IPS-NIHi11 (cell line): Measurements from ENCODE around the gene ANO9.
"Not testable (repeated sequence)": the region's sequence is repeated elsewhere in the genome, so short reads cannot be mapped to it uniquely, and the experiment has no call there.

Experiments
- DNase-seq: peaks from one replicate; pipeline ENCODE4 v3.0.0; 2012; ENCODE audit warnings: mixed read lengths, low spot score

ANO9 gene

DNA sequence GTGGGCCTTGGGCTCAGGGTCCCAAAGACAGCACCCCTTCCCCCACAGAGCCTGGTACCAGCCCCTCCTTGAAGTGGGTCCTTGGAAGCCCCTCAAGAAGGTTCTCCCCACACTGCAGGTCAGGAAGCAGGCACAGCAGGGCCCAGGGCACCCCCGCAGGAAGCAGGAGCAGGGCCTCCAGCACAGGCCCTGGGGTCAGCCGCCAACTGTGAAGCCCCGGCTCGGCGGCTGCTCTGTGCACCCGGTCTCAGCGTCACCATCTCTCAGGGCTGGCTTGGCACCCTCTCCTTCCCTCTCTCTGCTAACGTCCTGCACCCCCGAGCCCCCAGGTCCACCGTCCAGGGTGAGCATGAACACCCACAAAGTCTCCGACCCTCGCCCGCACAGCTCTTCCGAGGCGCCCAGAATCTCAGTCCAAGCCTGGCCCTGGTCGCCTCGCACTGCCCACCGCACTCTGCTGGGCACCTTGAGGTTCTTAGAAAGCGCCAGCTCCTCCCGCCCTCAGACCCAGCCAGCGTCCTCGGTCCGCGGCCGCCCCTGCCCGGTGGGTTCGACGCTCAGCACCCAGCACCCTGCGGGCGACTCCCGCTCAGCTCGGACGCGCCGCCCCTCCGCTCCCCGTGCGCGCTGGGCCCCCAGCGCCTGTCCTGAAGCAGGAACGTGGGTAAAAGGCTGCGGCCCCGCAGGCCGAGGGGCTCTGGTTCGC lies 25.6 kb downstream of the ANO9 start:
- no peak for DNase-seq

DNA sequence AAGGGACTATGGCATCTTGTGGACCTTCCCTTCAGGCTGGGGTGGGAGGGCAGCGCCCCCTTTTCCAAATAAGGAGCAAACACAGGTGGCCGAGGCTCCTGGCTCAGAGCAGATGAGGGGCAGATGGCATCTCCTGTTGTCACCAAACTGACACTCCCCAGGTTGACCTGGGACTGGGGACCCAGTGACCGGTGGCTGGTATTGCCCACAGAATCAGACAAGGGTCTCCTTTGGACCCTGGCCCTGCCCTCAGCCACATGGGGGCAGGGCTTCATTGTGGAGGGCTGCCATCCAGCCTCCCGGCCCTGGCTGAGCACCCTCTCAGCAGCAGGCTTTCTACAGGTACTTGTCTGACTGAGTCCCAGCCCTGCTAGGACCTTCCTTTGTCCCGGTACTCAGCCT lies 26.2 kb downstream of the ANO9 start:
- no peak for DNase-seq

DNA sequence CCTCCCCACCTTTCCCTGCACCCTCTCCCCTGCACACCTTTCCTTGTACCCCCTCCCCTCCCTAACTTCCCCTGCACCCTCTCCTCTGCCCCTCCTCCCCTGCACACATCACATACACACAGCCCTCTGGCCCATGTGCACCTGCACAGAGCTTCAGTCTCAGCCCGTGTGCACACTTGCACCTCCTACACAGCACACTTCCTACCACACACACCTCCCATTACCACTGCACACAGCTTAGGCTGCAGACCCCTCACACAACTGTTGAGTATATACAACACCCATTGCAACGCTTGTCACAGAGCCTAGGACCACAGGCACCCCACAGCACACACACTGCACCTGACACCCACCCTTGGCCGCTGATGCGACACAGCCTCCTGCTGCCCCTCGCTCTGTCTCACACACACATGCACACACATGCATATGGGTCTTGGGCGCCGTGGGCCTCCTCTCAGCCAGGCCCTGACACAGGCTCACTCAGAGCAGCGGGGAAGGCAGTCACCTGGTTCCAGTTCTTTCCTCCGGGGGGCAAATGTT lies 27.4 kb downstream of the ANO9 start:
- DNase-seq, result no peak

DNA sequence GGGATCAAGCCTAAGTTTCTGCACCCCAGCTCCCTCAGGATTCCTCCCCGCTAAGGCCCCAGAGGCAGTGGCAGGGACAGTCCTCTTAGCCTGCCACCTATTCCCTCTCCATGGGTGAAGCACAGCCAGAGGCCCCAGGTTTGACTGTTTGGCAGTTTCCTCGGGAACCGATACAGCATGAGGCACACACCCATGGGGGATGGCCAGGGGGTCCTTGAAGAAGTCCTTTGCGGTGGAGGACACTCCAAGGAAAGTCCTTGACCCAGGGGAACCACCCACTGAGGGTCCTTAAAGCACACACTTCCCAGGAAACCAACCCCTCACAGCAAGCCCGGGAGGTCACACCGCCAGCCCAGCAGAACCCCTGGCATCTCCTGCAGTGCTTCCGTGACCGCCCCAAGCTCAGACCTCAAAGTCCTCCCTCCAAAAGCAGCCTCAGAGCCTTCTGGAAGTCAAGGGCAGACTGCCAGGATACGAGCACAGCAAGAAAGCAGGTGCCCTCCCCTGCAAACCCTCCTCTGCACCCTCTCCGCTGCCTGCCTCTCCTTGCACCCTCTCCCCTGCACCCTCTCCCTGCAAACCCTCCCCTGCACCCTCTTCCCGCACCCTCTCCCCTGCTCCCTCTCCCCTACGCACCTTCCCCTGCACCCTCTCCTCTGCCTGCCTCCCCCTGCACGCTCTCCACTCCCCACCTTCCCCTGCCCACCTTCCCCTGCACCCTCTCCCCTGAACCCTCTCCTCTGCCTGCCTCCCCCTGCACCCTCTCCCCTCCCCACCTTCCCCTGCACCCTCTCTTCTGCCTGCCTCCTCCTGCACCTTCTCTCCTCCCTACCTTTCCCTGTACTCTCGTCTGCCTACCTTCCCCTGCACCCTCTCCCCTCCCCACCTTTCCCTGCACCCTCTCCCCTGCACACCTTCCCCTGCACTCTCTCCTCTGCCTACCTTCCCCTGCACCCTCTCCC lies 28.4 kb downstream of the ANO9 start:
- no peak for DNase-seq

DNA sequence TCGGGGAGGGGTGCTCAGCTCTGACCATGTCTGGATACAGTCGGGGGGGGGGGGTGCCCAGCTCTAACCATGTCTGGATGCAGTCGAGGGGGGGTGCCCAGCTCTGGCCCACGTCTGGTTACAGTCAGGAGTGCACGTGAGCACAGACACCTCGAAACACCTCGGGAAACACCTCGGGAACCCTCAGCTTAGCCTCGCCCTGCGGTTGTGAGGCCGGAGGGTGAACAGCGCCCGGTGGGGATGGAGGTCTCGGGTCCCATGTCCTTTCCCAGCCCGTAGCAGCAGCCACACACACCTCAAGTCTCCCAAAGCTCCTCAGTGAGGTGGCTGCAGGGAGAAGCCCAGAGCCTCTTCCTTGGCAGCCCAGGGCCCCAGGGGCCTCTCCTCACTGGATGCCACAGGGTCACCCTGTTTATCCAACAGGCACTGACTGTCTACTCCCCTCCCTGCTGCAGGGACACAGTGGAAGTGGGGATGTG lies 29.1 kb downstream of the ANO9 start:
- no peak for DNase-seq

DNA sequence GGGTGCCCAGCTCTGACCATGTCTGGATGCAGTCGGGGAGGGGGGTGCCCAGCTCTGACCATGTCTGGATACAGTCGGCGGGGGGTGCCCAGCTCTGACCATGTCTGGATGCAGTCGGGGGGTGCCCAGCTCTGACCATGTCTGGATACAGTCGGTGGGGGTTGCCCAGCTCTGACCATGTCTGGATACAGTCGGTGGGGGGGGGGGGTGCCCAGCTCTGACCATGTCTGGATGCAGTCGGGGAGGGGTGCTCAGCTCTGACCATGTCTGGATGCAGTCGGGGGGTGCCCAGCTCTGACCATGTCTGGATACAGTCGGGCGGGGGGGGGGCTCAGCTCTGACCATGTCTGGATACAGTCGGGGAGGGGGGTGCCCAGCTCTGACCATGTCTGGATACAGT lies 30.3 kb downstream of the ANO9 start:
- DNase-seq, result not testable (repeated sequence)

DNA sequence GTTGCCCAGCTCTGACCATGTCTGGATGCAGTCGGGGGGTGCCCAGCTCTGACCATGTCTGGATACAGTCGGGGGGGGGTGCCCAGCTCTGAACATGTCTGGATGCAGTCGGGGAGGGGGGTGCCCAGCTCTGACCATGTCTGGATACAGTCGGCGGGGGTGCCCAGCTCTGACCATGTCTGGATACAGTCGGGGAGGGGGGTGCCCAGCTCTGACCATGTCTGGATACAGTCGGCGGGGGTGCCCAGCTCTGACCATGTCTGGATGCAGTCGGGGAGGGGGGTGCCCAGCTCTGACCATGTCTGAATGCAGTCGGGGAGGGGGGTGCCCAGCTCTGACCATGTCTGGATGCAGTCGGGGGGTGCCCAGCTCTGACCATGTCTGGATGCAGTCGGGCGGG lies 31.1 kb downstream of the ANO9 start:
- not testable (repeated sequence) for DNase-seq

DNA sequence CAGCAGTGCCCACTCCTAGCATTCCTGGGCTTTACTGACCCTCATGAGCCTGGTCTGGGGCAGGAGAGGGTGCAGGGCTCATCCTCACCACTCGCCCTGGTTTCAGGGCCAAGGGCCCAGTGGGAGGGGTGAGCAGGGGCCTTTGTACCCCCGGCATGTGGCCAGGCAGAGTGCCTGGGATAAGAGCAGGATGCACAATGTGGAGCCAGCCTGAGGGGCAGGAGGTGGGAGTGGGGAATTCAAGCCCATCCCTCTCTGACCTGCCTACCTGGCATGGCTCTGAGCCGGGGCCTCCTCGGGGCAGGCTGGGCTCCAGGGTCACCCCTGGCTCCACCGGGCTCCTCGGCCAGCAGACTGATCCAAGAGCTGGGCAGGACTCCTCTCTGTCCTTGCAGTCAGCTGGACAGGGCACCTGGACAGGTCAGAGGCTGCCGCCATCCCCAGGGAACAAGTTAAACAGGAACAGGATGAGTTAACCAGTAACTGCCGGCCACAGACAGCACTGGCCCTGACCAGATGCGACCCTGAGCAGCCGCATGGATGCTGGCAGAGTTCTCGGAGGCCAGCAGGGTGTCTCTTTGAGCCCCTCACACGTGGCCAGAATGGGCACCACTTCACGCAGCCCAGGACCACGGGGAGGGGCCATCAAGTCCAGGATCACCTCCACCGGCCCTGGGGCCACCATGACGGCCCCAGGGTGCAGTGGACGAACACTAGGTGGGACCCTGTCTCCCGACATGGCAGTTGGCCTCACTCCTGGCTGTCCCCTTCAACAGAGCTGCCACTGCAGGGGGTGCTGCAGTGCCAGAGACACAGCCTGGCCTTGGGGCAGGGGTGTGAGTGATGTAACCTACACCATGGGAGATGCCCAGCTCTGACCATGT lies 32.0 kb downstream of the ANO9 start:
- DNase-seq, result no peak

DNA sequence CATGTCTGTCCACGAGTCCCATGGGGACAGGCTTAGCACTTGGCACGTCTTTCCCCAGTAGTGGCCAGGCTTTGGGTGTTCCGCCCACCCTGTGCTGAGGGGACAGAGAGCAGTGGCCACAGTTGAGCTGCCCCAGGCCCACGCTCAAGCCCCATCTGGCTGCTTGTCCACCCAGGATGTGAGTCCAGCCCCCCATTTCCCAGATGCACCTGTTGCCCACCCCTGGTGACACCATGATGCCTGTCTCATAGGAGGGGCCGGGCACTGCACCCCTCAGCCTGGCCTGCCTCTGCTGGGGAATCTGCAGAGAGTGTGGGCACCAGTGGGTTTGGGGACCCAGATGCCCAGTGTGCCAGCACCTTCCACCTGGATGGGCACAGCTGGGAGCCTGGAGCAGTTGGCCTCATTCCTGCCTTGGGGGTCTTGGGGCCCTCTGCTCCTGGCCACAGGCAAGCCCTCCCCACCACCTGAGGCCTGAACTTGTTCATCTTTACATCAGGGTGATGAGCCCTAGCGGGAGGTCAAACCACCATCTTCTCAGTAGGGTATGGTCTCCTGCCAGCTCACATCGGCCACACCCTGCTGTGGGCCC lies 32.7 kb downstream of the ANO9 start:
- DNase-seq, result no peak

DNA sequence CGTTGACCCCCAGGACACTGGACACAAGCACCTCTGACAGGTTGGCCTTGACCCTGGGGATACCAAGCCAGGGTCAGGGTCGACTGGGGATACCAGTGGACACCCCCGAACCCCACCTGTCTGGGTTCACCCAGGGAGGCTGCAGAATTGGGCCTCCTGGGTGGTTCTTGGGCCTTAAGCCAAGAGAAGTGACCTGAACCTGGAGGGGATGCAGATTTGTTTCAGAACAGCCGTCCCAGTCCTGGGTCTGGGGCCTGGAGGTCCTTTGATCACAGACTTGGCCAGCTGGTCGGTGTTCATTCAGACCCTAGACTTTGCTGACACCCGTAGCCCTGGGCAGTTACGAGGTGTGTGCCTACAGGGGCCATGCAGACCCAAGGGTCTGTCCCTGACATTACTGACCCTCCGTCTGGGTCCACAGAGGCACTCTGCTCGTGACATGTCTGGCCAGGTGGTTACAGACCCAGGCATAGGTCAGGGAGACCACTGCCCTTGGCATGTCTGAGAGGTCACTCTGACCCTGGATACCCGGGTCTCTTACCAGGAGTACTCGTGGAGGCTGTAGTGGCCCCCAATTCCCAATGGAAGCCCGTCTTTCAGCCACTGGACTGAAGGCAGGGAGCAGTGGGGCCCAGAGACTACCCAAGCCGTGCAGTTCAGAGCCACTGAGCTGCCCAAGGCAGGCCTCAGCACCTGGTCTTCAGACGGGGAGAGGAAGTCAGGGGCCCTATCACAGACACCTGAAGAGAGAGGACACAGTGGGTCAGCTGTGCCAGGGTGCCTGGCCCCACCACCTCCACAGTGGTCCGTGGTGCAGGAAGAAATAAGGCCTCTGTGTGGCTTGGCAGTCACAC lies 33.4 kb downstream of the ANO9 start:
- no peak for DNase-seq

DNA sequence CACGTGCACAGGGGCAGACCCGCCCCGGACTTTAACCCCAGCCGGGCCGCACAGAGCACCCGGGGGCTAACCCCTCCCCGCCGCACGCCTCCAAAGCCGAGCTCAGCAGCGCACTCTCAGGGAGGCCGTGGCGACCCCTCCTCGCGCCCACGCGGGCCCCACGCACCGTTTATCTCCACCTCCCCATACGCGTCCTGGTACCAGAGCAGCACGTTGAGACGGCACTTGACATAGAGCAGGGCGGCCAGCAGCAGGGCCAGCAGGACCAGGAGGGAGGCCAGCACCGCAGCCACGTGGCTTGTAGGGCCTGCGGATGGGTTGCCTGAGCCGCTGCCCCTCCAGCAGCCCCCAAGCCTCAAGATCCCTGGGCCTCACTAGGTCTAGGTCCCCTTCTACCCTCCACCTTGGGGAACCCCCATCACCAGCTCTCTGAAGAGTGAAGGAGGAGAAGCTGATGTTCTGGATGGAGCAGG lies 34.1 kb downstream of the ANO9 start:
- no peak for DNase-seq

DNA sequence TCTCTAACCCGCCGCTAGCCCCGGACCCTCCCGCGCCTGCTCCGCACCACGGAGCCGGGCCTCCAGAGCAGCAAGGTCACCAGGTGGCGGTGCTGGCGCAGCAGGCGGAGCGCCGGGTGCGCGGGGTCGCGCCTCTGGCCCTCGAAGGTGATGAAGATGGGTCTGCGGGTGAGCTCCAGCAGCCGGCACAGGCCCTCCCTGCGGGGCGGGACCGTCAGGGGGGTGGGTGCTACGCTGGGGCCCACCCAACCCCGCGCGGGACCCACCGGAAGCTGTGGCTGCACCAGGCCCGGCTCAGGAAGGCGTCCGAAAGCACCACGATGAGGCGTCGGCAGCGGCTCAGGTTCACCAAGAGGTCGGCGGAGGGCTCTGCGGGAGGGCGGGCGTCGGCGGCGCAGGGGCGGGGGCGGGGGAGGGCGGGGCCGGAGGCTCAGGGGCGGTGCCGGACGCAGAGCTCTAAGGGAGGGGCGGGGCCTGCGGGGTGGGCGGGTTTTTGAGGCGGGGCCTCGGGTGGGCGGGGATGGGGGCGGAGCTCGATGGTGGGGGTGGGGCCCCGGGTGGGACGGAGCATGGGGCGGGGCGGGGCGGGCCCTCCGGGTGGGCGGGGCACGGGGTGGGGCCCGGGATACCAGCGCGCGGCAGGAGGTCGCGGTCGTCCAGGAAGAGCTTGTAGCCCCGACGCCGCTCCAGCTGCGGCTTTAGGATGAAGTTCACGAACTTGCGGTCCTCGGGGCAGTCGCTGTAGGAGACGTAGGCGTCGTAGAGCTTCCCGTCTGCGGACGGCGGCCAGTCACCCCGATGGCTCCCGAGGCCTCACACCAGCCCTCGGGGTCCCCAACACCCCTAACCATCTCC lies 34.8 kb downstream of the ANO9 start:
- peak; percentile 94 for DNase-seq

DNA sequence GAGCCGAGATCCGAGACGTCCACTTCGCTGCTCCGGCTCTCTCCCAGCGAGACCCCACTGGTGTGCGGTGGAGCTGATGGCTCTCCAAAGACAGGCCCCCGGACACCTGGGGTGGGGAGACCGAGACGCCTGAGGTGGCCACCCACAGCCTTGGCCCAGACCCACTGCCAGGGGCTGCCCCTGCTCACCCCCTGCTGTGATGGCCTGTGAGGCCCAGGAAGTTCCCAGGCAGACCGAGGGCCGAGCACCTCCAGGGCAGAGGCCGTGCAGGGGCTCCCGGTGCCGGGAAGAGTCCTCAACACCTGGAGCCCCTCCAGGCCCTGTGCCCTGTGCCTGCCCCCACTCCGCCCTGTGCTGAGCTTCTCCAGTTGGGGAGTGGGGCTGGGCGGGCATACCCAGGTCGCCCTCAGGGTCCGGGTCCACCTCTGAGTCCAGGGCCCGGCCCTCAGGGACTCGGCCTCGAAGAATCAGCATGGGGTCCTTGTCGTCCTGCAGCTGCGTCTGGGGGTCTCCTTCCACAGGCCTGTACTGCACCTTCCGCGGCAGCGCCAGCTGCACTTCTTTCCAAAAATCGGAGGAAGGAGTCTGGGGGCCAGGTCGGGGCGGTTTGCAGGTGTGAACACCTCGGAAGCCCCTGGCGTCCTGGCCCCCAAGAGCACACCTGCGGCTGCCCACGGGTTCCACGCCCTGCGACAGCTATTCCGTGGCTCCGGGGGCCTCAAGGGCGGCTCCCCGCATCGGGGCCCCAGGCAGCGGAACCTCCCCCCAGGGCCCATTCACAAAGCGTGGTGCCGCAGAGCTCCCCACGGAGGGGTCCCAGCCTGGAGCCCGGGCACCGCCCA lies 35.6 kb downstream of the ANO9 start:
- no peak for DNase-seq

DNA sequence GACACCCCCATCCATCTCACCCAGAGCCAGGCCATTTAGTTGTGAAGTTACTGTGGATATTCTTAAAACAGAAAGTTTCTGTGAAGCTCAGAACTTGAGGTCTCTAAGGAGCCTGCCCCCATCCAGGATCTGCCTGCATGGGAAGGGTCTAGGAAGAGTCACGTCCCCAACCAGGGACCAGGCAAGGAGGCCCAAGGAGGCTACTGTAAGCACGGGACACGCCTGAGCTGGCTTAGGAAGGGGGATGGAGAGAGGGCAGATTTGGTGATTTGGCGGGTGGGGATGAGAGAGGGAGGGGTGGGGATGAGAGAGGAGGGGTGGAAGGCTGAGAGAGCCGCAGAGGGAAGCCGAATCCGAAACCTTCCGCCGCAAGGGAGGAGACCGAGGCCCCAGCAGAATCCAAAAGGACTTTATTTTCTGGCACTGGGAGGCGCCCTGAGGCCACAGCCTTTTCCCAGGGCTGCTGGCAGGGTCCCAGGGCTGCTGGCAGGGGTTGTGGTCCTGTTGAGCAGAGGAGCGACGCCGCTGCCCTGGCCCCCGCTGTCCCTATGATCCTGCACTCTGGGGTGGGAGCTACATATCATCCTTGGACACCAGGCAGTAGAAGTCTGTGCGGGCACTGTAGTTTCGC lies 36.4 kb downstream of the ANO9 start:
- no peak for DNase-seq

DNA sequence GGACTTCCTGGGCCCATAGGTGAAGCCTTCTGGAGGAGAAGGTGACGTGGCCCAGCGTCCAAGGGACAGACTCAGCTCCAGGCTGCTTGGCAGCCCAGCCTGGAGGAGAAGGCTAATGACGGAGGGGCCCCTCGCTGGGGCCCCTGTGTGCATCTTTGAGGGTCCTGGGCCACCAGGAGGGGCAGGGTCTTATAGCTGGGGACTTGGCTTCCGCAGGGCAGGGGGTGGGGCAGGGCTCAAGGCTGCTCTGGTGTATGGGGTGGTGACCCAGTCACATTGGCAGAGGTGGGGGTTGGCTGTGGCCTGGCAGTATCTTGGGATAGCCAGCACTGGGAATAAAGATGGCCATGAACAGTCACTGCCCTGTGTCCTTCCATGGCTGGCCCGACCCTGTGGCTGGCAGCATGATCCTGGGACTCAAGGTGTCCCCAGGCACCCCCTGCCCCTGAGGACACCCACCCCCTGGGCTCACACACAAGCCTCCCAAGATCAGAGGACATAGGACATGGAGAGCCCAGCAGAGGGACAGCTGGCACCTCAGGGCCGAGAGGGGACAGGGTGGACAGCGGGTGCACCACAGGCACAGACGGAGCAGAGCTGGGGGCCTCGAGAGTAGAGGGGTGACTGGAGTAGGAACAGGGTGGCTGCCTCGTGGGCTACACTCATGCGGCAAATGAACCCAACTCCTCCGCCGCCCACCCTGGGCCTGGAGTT lies 37.1 kb downstream of the ANO9 start:
- DNase-seq, result no peak

DNA sequence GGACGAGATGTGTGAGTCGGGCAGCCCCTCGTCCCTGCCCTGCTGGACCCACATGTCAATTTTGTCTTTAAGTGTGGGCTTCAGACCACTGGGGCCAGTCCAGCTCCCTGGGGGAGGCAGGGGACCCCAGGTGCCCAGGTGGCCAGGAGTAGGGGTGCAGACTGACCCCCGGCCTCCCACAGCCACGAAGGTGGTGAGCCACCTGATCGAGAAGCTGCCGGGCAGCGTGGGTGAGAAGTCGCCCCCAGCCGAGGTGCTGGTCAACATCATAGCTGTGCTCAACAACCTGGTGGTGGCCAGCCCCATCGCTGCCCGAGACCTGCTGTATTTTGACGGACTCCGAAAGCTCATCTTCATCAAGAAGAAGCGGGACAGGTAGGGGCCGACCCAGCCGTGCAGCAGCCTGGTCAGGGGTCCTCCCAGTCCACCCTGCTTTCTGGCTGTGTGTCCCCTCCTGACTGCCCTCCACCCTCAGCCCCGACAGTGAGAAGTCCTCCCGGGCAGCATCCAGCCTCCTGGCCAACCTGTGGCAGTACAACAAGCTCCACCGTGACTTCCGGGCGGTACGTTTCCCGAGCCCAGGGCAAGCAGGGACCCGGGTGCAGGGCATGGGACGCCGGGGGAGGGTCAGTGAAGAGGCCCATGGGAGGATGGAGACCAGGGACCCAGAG lies 37.9 kb downstream of the ANO9 start:
- DNase-seq, result no peak
